ENCODE measurements around the gene ACOXL.

DNA sequence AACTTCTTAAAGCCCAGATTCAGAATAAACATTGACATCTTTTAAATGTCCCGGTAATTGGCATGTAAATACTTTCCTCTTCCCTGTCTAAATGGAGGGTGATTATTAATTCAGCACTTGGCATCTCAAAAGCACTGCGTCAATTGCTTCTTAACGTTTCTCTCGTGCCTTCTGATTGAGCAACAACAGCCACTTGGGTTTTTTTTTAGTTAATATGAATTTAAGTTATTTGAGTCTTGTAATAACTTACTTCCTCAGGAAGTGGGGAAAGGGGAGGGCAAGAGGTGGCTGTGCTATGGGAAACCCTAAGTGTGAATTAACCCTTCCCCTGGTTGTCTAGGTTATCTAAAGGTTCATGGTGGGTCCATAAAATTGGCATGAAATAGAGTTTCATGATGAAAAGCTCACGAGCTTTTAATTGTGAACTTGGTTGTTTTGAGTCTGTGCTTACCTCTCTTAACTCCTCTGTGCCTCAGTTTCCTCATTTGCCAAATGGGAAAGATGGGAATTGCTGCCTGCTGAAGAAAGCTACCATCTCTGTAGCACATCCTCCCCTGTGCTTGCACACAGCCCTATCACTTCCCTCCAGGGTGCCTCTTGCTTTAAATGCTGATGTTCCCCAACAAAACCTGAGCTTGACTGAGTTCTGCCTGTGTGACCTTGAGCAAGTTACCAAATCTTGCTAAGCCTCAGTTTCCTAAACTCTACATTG, 262.0 kb downstream of the ACOXL start:
- TF ChIP-seq POLR2A (IDR thresholded peaks at IDR 0.05; ENCODE audit: low read depth, low read length) (no peak), POLR2AphosphoS5 (IDR thresholded peaks at IDR 0.05; ENCODE audit: low read depth, low read length) (no peak), SPI1 (IDR thresholded peaks at IDR 0.05; ENCODE audit: low read depth, low read length) (no peak)
